Measurements from ENCODE around the gene CRISP3. TPM values are rescaled to one million over a fixed set of nuclear protein-coding genes. Genes with fewer than 3 reads are reported as not detected.

CRISP3 gene
- total and polyA plus RNA-seq, 9 of the 15 experiments (the other 6 are each of a cell fraction or from before 2014, with no cell fraction given), result 0.21 to 2.0 (median 0.58) TPM

- TF ChIP-seq CLOCK (CRISPR knock-in tag; IDR thresholded peaks at IDR 0.05; ENCODE audit: borderline replicate concordance) (no peak), ZKSCAN8 (CRISPR knock-in tag; IDR thresholded peaks at IDR 0.05) (no peak), NEUROD1 (IDR thresholded peaks at IDR 0.05; ENCODE audit: borderline replicate concordance, low read depth, low read length, partially characterized antibody) (no peak), MTA3 (IDR thresholded peaks at IDR 0.05; ENCODE audit: borderline replicate concordance) (0 out of 2 replicates have a peak, but pooled peaks have one; percentile 33), PATZ1 (CRISPR knock-in tag; IDR thresholded peaks at IDR 0.05; ENCODE audit: borderline replicate concordance) (no peak), GATA2 (CRISPR knock-in tag; IDR thresholded peaks at IDR 0.05) (peak; percentile 27; the same call in 1 of the 2 replicates), PCBP2 (IDR thresholded peaks at IDR 0.05; ENCODE audit: low read depth, low read length, poor library complexity, severe bottlenecking) (no peak), RCOR1 (IDR thresholded peaks at IDR 0.05; ENCODE audit: borderline replicate concordance in 1 of 2, low read depth in 2 of 2, low read length in 2 of 2) (no peak), SIN3A (IDR thresholded peaks at IDR 0.05; ENCODE audit: borderline replicate concordance in 2 of 2, control insufficient read depth in 1 of 2, low read depth in 2 of 2, low read length in 2 of 2) (no peak), SRSF3 (IDR thresholded peaks at IDR 0.05; ENCODE audit: insufficient read depth, low read length) (no peak), TAL1 (IDR thresholded peaks at IDR 0.05) (no peak), ZNF764 (CRISPR knock-in tag; IDR thresholded peaks at IDR 0.05; ENCODE audit: low read depth) (no peak), ZFP1 (CRISPR knock-in tag; IDR thresholded peaks at IDR 0.05) (no peak), SLC30A9 (CRISPR knock-in tag; IDR thresholded peaks at IDR 0.05) (no peak), WHSC1 (IDR thresholded peaks at IDR 0.05; ENCODE audit: low read length) (no peak), TRIM28 (IDR thresholded peaks at IDR 0.05) (no peak), NCOA1 (IDR thresholded peaks at IDR 0.05; ENCODE audit: low read depth) (no peak), HDAC1 (IDR thresholded peaks at IDR 0.05) (0 out of 4 replicates have a peak, but pooled peaks of 1 of the 2 experiments have one; percentile 39), HLTF (IDR thresholded peaks at IDR 0.05) (0 out of 2 replicates have a peak, but pooled peaks have one; percentile 30), U2AF2 (optimal IDR thresholded peaks at IDR 0.05; ENCODE audit: low read depth, low read length) (no peak)
- TF ChIP-seq, protein P1, sequence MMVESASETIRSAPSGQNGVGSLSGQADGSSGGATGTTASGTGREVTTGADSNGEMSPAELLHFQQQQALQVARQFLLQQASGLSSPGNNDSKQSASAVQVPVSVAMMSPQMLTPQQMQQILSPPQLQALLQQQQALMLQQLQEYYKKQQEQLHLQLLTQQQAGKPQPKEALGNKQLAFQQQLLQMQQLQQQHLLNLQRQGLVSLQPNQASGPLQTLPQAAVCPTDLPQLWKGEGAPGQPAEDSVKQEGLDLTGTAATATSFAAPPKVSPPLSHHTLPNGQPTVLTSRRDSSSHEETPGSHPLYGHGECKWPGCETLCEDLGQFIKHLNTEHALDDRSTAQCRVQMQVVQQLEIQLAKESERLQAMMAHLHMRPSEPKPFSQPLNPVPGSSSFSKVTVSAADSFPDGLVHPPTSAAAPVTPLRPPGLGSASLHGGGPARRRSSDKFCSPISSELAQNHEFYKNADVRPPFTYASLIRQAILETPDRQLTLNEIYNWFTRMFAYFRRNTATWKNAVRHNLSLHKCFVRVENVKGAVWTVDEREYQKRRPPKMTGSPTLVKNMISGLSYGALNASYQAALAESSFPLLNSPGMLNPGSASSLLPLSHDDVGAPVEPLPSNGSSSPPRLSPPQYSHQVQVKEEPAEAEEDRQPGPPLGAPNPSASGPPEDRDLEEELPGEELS (CRISPR knock-in tag; IDR thresholded peaks at IDR 0.05; ENCODE audit: borderline replicate concordance), result no peak
- TF ChIP-seq, protein P2, sequence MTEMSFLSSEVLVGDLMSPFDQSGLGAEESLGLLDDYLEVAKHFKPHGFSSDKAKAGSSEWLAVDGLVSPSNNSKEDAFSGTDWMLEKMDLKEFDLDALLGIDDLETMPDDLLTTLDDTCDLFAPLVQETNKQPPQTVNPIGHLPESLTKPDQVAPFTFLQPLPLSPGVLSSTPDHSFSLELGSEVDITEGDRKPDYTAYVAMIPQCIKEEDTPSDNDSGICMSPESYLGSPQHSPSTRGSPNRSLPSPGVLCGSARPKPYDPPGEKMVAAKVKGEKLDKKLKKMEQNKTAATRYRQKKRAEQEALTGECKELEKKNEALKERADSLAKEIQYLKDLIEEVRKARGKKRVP (CRISPR knock-in tag; IDR thresholded peaks at IDR 0.05), result no peak
Measured at GRCh38 chr6:49733680-49734079, 10.5 kb downstream of the CRISP3 start (continued).

All from K562 (cell line).